Measurements from ENCODE around the gene PFAS. TPM values are rescaled to one million over a fixed set of nuclear protein-coding genes. Genes with fewer than 3 reads are reported as not detected.

The PFAS gene
- total and polyA plus RNA-seq, 2 of the 8 experiments (the other 6 are each of a cell fraction or from before 2014, with no cell fraction given): 88.4 to 248 TPM

GRCh38 chr17:8310601-8311123 is 61.6 kb downstream of the PFAS start (continued):
- no peak for TF ChIP-seq CHD7 (IDR thresholded peaks at IDR 0.05; ENCODE audit: insufficient replicate concordance, low read length)
- no peak for TF ChIP-seq HDAC2 (IDR thresholded peaks at IDR 0.05; ENCODE audit: borderline replicate concordance in 1 of 2, low read depth in 2 of 2, low read length in 2 of 2)
- TF ChIP-seq SIN3A (conservative IDR thresholded peaks at IDR 0.05 in 1 of 2, IDR thresholded peaks at IDR 0.05 in 1 of 2; ENCODE audit: low read depth in 1 of 2, low read length in 2 of 2): no peak
- TF ChIP-seq, protein P1, sequence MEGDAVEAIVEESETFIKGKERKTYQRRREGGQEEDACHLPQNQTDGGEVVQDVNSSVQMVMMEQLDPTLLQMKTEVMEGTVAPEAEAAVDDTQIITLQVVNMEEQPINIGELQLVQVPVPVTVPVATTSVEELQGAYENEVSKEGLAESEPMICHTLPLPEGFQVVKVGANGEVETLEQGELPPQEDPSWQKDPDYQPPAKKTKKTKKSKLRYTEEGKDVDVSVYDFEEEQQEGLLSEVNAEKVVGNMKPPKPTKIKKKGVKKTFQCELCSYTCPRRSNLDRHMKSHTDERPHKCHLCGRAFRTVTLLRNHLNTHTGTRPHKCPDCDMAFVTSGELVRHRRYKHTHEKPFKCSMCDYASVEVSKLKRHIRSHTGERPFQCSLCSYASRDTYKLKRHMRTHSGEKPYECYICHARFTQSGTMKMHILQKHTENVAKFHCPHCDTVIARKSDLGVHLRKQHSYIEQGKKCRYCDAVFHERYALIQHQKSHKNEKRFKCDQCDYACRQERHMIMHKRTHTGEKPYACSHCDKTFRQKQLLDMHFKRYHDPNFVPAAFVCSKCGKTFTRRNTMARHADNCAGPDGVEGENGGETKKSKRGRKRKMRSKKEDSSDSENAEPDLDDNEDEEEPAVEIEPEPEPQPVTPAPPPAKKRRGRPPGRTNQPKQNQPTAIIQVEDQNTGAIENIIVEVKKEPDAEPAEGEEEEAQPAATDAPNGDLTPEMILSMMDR (IDR thresholded peaks at IDR 0.05; ENCODE audit: control extremely low read depth in 1 of 3, insufficient read depth in 1 of 3, low read depth in 1 of 3, low read length in 3 of 3): no peak
- TF ChIP-seq CHD2 (IDR thresholded peaks at IDR 0.05; ENCODE audit: low read length): no peak
- TF ChIP-seq SP4 (IDR thresholded peaks at IDR 0.05; ENCODE audit: low read length): no peak
- TF ChIP-seq TCF12 (IDR thresholded peaks at IDR 0.05; ENCODE audit: low read depth, low read length): no peak
